ENCODE measurements around the gene SLC8A1.

SLC8A1 gene

DNA sequence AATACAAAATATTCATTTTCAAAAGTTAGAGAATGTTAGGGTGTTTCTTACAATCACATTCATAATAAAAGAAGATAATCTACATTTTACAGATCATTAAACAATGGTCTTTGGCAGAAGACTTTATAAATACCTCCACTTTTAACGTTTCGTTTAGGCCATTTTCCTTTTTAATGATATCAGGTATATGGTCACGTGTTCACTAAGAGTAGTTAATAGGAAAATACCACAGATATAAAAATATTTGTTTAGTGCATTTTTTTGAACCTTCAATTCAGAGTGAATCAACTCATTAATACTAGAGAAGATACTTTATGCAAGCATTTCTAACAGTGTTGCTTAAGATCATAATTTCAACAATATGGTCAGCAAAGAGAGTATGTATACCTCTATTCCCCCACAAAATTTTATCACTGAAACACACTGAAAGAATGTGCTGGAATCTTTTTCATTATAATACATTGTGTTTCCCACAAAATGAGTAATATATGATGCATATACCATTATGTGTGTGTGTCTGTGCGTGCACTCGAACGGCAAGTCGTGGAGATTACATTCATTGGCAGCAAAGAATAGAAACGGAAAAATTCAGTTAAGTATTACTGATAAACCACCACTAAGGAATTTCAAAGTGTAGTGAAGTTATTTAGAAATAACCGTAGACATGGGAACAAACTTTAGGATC lies 353.0 kb downstream of the SLC8A1 start:
- DNase-seq: peak; percentile 88

DNA sequence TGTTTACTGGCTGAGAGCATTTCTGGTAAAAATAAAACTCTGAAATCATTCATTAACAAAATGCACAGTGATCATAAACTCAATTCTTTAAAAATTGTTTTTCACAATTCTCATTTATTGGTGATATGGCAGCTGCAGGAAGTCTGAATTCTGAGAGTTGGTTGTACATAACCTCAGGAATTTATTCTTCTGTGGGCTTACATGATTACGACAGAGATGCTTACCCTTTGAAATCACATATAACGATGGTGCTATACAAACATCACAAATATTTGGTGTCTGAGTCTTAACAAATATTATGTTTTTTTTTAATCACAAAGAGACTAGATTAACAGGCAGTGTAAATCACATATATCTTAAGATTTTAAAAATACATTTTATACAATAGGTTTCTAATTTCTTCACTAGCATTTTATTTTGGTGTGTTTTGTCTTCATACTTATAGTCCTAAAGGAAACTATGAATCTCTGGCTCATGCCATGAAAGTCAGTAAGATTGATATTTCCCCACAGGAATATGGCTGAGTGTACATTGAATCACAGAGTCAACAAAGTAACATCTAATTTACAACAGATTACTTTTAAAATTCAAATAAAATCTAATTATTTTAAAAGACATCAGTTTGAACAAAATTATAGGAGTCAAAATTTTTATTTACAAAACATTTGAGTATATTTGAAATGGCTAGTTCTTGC lies 354.1 kb downstream of the SLC8A1 start:
- peak; percentile 88 for DNase-seq

DNA sequence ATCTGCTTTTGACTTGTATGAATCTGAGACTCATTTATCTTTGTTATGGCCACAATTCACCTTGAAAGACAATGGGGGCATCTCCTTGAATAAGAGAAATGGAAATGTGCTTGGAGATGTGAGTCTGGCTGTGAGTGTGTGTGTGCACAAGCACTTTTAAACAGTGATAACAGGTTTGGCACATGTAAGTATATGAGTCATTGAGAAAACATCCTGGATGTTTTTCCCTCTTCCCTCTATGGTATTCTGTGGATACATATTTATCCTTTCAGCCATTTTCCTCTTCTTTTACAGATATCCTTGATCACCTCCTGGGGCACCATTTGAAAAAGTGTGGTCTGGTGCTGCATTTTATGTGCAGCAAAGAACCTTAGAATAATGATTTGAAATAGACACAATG lies 355.5 kb downstream of the SLC8A1 start:
- peak; percentile 64 for DNase-seq

DNA sequence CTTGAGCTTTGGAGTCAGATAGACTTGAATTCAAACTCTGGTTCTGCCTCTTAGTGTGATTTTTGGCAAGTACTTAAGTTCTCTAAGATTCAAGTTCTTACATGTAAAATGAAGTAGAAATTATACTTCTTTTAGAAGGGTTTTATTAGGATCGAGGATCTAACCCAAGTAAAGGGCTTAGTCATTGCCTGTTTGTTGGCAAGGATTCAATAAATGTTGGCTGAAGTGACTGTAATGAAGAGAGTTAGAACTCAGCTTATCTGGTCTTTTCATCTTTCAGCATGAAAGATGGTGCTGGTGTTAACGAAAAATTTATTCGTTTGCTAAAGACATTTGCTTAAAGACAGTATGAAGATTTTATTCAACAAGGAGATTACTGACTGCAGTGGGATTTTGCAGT lies 356.9 kb downstream of the SLC8A1 start:
- peak; percentile 73 for DNase-seq

DNA sequence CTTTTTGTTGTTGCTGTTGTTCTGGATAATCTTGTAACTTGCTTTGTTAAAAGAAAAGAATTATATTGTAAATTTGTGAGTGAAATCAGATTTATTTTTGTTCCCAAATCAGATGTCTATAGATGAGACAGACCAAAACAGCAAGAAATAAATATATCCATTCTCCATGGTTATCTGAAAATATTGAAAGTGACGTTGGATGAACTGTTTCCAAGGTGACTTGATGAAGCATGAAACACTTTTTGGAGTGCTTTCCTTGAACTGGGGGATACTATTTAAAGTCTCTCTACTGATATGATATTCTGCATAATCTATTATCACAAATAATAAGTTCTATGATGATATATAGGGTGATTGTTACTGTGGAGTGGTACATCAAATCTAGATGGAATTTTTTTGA lies 357.4 kb downstream of the SLC8A1 start:
- no peak for DNase-seq

DNA sequence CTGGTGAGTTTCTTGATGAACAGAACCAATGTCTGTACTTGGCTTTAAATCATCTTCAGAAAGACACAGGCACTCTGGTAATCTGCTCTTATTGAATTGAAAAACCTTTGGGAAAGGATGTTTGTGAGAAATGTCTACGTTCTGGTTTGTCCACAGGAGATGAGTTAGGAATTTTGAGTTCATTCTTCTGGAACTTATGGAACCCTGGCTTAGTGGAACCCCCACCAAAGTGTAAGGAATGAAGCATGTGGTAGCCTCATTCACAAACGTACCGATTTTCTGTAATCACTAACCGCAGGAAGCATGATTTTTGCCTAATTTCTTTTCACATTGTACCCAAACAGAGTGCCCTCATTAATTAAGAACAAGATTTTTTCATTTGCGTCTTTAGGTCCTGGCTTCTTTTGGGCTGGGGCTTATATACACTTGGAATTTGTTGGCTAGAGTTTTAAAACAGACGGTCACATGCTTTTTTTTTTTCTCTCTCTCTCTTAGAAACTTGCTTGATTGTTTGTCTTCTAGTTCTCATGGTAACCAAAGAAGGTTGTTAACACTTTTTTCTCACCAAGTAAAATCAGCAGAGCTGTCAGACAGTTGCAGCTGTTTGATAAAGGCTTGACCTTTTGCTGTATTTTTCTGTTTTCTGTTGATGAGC lies 358.7 kb downstream of the SLC8A1 start:
- DNase-seq: peak; percentile 76

DNA sequence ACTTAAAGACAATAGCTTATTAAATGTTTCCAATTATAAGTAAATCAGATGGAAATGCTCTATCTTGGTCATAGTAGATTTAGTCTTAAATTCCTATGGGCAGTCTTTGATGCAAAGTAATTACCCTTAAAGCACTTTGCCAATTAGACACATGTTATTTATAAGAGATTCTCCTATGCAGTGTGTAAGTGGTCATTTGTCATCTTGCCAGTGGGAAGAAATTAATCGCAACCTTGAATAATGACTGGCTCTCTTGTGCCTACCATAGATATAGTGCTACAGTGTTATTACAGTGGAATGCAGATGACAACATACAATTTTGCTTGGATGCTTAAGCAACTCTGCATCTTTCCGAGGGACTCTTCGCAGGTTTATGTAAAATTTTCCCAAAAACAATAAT lies 361.8 kb downstream of the SLC8A1 start:
- DNase-seq: no peak

DNA sequence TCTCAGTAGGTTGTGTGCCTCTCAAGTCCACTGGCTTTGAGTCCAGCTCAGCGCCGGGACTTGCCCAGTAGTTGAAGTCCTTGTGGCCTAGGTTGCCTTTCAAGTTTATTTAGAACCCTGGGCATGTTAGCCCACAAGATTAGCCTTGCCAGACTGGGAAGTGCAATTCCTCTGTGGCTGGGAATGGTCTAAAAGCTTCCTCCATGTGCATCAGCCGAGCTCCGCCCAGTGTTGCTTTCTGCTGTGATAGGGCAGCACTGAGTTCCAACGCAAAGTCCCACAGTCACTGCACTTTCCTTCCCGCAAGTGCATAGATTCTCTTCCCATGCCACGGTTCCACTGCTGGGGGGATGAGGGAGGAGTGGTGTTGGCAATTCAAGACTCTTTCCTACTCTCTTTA lies 364.0 kb downstream of the SLC8A1 start:
- DNase-seq: no peak

DNA sequence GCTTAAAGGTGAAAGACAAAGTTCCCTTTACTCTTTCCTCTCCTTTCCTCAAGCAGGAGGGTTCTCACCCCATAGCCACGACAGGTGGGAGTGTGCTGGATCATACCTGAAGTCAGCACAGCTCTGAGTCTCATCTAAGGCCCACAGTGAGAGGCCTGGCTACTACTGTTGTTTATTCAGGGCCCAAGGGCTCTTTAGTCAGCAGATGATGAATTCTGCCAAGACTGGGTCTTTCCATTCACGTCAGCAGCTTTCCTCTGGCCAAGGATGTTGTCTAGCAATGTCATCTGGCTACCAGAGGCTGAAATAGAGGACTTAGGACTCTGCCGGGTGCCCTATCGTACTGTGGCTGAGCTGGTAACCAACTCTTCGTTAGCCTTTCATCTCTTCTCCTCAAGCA lies 364.5 kb downstream of the SLC8A1 start:
- DNase-seq: no peak

DNA sequence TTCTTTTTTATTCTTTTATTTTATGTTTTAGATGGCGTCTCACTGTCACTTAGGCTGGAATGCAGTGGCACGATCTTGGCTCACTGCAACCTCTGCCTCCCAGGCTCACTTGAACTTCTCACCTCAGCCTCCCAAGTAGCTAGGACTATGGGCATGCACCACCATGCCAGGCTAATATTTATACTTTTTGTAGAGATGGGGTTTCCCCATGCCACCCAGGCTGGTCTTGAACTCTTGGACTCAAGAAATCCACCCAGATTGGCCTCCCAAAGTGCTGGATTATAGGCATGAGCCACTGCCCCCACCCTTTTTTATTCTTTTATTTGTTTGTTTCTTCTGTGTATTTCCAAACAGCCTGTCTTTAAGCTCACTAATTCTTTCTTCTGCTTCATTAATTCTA lies 366.1 kb downstream of the SLC8A1 start:
- no peak for DNase-seq

DNA sequence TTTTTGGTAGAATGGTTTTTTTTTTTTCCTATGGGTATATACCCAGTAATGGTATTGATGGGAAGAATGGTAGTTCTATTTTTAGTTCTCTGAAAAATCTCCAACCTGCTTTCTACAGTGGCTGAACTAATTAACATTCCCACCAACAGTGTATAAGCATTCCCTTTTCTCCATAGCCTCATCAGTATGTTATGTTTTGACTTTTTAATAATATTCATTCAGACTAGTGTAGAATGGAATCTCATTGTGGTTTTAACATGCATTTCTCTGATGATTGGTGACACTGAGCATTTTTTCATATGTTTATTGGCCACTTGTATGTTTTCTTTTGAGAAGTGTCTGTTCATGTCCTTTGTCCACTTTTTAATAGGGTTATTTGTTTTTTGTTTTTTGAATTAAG lies 378.6 kb downstream of the SLC8A1 start:
- DNase-seq: peak; percentile 84

DNA sequence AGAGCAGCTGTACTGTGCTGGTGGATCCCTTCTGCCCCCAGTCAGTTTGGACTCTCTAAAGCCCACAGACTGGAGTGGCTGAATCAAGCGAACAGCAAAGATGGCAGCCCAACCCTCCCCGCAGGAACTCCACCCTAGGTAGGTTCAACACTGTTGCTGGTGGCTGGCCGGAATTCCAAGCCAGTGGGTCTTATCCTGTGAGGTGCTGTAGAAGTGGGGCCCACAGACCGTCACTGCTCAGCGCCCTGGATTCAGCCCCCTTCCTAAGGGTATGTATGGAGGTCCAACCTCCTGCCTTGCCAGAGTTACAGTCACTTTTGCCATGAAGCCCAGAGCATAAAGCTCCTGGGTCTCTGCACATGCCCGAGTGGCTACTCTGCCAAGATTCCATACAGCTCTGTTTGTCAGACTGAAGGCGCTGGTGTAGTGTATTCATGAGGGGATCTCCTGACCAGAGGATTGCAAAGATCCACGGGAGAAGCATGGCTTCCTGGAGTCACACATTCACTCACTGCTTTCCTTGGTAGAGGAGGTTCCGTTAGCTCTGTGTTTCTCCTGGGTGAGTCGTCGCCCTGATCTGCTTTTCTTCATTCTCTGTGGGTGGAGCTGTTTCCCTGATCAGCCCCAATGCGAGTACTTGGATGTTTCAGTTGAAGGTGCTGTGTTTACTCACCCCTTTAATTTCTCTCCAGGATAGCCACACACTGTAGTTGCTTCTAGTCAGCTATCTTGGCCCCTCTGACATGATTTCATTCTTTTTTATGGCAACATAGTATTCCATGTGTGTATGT lies 379.3 kb downstream of the SLC8A1 start:
- no peak for DNase-seq

DNA sequence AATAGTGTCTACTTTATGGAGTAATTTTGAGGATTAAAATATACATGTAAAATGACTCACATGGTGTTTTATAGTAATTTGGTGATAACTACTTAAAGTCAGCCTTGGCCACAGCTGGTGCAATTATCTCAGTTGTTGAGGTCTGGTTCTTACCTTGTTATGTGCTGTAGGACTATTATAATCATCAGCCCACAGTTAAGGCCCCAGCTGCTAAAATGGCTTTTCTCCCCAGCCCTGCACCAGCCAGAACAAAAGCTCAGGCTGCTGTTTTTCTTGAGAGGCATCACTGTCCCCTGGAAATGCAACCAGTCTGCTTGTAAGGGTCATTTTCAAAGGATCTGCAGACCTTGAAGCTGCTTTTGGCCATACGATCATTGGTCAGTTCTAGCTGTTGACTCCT lies 389.5 kb downstream of the SLC8A1 start:
- DNase-seq: no peak

DNA sequence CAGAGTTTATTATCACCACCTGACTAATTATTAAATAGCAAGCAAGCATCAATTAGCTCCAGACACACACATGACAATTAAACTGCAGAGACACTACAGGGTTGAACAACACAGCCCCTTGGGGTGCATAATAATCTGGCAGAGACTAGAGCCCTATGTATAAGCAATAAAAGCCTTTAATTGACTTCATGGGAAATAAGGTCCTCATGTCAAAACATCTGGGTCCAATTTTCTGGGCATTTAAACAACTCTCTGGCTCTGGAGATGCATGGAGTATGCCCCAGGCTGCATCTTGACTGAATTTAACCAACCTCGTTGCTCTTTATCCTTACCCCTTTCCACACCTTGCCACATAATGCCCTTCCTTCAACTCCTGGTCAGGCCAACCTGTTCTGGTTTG lies 402.1 kb downstream of the SLC8A1 start:
- DNase-seq: peak; percentile 21

DNA sequence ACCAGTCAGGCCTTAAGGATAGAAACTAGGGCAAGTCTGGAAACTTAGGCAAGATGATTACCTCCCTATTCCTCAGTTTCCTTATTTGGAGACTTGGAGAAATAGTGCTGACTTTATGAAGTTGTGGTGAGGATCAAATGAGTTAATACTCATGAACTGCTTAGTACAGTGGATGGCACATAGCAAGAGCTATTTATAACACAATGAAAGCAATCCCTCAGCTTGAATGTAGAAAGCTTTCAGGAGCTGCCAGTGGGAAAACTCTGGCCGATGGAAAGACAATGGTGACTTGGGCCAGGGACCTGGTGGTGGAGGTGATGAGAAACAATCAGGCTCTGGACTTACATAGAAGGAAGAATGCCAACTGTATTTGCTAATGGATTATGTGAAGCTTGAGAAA lies 403.4 kb downstream of the SLC8A1 start:
- DNase-seq: no peak

DNA sequence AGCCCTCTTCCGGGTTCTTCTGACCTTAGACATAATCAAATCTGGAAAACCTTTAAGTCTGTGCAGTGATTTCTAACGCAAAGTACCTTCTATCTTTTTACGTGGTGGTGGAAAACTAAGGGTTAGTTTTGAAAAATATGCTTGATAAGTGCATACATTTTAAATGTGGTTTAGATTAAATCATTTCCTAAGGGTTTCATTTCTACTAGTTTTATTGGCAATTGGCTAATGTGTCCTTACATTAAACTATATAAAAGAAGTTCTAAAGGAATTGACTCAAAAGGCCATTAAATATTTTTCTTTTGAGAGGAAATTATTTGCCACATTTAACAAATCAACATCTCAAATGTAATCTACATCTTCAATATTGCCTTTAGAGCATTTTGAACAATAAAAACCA lies 404.5 kb downstream of the SLC8A1 start:
- DNase-seq: no peak

Data from fibroblast of skin of scalp (primary cell).